ENCODE measurements around the gene ZSCAN30.
"Not testable (repeated sequence)": the region's sequence is repeated elsewhere in the genome, so short reads cannot be mapped to it uniquely, and the experiment has no call there.

Gene ZSCAN30

DNA sequence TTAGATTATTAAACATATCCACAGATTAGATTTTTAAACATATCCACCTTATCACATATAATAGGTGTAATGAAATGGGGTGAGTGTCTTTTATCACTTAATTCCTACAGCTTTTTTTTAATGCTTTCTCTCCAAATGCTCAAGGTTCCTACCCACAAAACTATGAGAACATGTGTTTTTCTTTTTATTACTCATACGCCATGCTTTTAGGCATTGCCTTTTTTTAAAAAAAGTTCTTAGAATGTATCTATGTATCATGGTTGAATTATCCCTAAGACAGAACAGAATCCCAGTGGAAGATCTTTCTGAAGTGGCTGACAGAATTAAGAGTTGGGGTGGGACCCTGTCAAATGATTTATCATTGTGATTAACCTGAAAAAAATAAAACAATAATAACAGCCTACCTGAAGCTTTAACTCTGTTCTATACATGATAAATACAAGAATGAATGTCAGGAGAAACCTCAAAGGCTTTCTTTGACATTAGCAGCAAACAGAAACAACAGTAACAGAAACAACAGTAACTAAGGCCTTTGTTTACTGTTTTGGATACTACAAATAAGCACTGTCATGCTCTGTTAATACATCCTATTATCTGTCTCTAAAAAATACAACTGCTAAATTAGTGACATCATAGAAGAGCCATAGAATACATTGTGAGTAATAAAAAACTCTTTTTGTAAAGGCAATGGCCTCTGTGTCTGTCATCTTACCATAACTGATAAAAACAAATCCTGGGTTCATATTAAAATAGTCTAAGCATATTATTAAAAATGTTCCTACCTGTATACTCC lies 53.3 kb downstream of the ZSCAN30 start:
- no peak for DNase-seq (ENCODE audit: low spot score)

DNA sequence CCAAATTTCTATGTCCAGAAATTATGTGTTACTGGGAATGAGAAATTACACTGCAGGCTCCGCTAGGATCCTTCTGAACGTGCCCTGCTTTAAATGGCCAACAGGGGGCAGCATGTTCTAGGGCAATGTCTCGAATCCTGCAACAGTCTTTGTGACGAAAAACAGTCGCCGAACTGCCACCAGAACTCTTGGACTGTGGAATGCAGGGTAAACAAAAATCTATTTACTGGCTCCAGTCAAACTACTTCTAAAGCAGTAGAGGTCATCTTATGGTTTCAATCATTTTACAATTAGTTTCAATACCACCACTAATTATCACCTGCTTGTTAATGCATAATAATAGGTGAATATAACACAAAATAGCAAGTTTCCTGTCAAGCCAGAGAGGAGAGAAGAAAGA lies 59.0 kb downstream of the ZSCAN30 start:
- DNase-seq (ENCODE audit: low spot score), result peak; percentile 58

DNA sequence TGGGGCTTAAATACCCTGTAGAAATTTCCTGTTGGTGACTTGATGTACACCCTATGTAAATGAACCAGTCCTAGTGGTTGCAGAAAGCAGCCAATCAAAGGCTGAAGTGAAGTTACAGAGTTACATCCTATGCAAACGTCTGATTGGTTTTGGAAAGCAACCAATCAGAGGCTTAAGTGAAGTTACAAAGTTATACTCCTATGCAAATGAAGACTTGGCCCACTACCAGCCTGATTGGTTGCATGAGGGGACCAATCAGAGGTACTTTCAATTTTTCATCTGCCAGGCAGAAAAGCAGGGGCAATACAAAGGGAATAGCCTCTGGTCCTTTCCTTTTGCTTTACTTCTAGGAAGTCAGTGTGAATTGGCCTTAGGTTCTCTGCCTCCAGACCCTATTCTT lies 62.8 kb downstream of the ZSCAN30 start:
- no peak for DNase-seq (ENCODE audit: low spot score)

DNA sequence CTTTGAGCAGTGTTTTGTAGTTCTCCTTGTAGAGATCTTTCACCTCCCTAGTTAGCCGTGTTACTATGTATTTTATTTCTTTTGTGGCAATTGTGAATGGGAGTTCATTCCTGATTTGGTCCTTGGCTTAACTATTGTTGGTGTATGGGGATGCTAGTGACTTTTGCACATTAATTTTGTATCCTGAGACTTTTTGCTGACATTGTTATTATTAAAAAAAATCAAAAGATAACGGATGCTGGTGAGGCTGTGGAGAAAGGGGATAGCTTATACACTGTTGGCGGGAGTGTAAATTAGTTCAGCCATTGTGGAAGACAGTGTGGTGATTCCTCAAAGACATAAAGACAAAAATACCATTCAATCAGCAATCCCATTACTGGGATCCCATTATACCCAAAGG lies 66.2 kb downstream of the ZSCAN30 start:
- DNase-seq (ENCODE audit: low spot score), result no peak

DNA sequence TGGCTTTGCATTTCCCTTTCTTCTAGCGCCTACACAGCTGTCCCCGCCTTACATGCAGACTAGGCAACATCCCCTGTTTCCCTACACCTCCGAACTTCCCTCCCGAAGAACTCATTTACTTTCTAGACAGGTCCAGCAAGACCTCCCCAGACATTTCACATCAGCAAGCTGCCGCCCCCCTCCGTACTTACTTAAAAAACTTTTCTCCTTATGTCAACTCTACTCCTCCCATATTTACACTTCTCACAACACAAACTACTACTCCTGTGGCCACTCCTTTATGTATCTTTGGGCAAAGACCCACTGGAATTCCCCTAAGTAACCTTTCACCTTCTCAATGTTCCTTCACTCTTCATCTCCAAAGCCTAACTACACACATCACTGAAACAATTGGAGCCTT lies 69.6 kb downstream of the ZSCAN30 start:
- no peak for DNase-seq (ENCODE audit: low spot score)

DNA sequence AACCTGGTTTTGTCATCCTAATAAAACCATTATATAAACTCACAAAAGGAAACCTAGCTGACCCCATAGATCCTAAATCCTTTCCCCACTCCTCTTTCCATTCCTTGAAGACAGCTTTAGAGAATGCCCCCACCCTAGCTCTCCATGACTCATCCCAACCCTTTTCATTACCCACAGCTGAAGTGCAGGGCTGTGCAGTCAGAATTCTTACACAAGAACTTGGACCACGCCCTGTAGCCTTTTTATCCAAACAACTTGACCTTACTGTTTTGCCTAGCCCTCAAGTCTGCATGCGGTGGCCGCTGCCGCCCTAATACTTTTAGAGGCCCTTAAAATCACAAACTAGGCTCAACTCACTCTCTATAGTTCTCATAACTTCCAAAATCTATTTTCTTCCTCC lies 70.7 kb downstream of the ZSCAN30 start:
- DNase-seq (ENCODE audit: low spot score), result not testable (repeated sequence)

DNA sequence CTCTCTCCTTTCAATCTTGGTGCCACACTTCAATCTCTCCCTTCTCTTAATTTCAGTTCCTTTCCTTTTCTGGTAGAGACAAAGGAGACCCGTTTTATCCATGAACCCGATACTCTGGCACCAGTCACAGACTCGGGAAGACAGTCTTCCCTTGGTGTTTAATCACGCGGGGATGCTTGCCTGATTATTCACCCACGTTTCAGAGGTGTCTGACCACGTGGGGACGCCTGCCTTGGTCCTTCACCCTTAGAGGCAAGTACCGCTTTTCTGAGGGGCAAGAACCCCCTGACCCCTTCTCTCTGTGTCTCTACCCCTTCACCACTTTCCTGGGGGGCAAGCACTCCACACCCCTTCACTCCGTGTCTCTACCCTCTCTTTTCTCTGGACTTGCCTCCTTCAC lies 73.4 kb downstream of the ZSCAN30 start:
- not testable (repeated sequence) for DNase-seq (ENCODE audit: low spot score)

DNA sequence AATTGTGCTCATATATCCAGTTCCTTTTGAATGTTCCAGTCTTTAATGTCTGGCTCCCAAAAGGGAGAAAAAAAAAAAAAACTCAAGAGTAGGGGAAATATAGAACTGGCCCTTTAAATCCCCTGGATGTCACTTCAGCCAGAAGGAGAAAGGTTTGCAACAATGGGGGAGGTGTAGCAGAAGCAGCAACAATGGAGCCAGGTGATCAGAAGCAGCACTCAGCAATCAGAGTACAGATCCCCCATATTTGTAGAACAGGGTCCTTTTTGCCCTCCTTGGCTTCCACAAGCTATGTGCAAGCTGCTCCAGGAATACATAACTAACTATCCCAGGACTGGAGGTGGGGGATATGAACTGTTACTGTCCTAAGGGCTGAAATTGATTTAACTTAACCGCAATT lies 75.0 kb downstream of the ZSCAN30 start:
- DNase-seq (ENCODE audit: low spot score), result no peak

DNA sequence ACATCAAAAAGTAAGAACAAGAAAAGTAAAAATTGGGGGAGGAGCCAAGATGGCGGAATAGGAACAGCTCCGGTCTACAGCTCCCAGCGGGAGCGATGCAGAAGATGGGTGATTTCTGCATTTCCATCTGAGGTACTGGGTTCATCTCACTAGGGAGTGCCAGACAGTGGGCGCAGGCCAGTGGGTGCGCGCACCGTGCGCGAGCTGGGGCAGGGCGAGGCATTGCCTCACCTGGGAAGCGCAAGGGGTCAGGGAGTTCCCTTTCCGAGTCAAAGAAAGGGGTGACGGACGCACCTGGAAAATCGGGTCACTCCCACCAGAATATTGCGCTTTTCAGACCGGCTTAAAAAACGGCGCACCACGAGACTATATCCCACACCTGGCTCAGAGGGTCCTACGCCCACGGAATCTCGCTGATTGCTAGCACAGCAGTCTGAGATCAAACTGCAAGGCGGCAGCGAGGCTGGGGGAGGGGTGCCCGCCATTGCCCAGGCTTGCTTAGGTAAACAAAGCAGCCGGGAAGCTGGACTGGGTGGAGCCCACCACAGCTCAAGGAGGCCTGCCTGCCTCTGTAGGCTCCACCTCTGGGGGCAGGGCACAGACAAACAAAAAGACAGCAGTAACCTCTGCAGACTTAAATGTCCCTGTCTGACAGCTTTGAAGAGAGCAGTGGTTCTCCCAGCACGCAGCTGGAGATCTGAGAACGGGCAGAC lies 84.1 kb downstream of the ZSCAN30 start:
- not testable (repeated sequence) for DNase-seq (ENCODE audit: low spot score)

DNA sequence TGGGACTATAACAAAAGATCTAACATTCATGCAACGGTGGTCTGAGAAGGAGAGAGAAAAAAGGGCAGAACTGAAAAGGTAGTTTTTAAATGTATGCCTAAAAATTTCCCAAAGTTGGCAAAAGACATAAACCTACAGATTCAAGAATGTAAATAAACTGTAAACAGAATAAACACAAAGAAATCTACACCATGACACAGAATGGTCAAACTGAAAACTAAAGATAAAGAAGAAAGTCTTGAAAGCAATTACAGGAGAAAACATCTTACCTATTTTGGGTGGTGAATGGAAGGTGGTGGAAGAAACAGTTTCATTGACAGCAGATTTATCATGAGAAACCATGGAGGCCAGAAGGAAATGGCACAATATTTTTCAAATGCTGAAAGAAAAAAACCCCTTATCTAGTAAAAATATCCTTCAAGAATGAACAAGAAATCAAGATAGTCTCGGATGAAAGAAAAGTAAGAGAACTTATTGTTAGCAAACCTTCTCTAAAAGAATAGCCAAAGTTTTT lies 84.8 kb downstream of the ZSCAN30 start:
- no peak for DNase-seq (ENCODE audit: low spot score)

DNA sequence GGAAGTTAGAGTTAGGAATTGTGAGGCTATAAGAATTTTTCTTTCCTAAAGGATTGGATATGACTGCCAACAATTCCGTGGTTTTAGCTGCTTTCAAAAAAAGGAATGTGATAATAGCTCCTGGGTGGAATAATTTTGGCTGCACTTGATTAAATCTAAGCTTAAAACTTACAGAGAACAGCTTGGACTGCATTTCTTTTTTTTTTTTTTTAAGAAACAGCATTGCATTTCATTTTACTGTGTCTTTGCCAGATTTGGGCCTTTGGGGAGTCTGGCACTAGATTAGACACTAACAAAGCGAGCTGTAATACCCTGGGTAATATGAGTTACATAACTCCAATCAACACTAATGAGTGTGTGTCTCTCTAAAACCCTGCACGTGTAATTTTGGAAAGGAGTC lies 87.0 kb downstream of the ZSCAN30 start:
- no peak for DNase-seq (ENCODE audit: low spot score)

DNA sequence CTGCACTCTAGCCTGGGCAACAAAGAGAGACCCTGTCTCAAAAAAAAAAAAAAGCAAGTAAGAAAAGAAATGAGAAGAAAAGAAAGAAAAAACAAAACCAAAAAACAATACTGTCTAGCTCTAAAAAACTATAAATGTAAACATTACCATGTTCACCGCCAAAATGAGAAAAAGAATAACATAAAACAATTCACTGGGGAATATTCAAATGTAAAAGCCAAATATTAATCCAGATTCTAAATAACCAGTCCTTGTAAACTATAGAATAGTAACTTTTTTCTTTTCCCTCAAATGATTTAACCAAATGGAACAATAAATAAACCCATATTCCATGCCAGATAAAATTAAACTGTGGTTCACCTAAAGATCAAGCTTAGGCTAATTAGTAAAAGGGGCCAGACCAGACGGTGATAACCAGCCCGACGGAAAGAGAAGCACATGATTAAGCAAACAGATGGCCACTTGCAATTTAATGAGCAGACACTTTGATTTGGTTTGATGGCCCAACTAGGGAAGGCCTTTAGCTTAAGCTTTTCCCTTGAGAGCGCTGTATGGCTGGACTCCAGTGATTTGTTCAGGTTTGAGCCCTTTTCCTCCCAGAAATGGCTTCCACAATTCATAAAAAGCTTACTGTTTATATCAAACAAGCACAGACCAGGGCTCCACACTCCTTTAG lies 88.6 kb downstream of the ZSCAN30 start:
- no peak for DNase-seq (ENCODE audit: low spot score)

Measured in germinal center (tissue), 1 donor.